GM23338 (cell line): ENCODE results near the gene PAIP1. TPM values are rescaled to one million over a fixed set of nuclear protein-coding genes. Genes with fewer than 3 reads are reported as not detected.

ENCODE experiments used
- ATAC-seq: fragments of 200-7000 bp; cut with Tn5 transposase; 3 replicates; pipeline ENCODE4 v1.9.1; 2020
- DNase-seq: peaks from one replicate; pipeline ENCODE4 v3.0.0-alpha.2; 2015; ENCODE audit warnings: low spot score
- H2AFZ ChIP-seq: fragments of 200-600 bp; sonication (generic); 2 replicates; pipeline ENCODE4 v1.8.0; 2016; ENCODE audit warnings: antibody characterized with exemption, mild to moderate bottlenecking, moderate library complexity
- H3F3A ChIP-seq: fragments of 200-600 bp; sonication (generic); replicated peaks from 2 replicates; pipeline ENCODE4 v1.8.0; 2017; ENCODE audit warnings: antibody characterized with exemption, mixed run types, low read depth
- H3K27ac ChIP-seq: fragments of 200-600 bp; sonication (generic); 2 replicates; pipeline ENCODE4 v1.6.1; 2016; ENCODE audit warnings: low read depth
- H3K27me3 ChIP-seq: fragments of 200-600 bp; sonication (generic); 2 replicates; pipeline ENCODE4 v1.8.0; 2016; ENCODE audit warnings: mild to moderate bottlenecking, mixed run types, moderate library complexity; ENCODE audit not compliant: insufficient read depth
- H3K36me3 ChIP-seq: fragments of 200-600 bp; sonication (generic); 2 replicates; pipeline ENCODE4 v1.8.0; 2016; ENCODE audit warnings: mild to moderate bottlenecking; ENCODE audit not compliant: insufficient read depth
- H3K4me1 ChIP-seq: fragments of 200-600 bp; sonication (generic); 2 replicates; pipeline ENCODE4 v1.8.0; 2016; ENCODE audit warnings: mild to moderate bottlenecking, moderate library complexity; ENCODE audit not compliant: insufficient read depth
- H3K4me2 ChIP-seq: fragments of 200-600 bp; sonication (generic); 2 replicates; pipeline ENCODE4 v1.7.1; 2017; ENCODE audit warnings: mixed run types
- H3K4me3 ChIP-seq: fragments of 200-600 bp; sonication (generic); 2 replicates; pipeline ENCODE4 v1.6.1; 2016; ENCODE audit warnings: mixed run types
- H3K79me2 ChIP-seq: fragments of 200-600 bp; sonication (generic); replicated peaks from 2 replicates; pipeline ENCODE4 v1.8.0; 2017; ENCODE audit warnings: mild to moderate bottlenecking; ENCODE audit not compliant: insufficient read depth
- H3K9me2 ChIP-seq: fragments of 200-600 bp; sonication (generic); 2 replicates; pipeline ENCODE4 v1.8.0; 2017; ENCODE audit not compliant: insufficient read depth
- H4K20me1 ChIP-seq: fragments of 200-600 bp; sonication (generic); replicated peaks from 2 replicates; pipeline ENCODE4 v1.8.0; 2017; ENCODE audit warnings: mild to moderate bottlenecking; ENCODE audit not compliant: insufficient read depth
- H3K27ac Mint-ChIP-seq: 2 replicates; pipeline ENCODE4 v1.8.0; 2020; ENCODE audit warnings: inconsistent platforms, mild to moderate bottlenecking, moderate library complexity, mixed read lengths
- H3K27me3 Mint-ChIP-seq: 3 replicates; pipeline ENCODE4 v1.8.0; 2022; ENCODE audit warnings: low read depth, mild to moderate bottlenecking, moderate library complexity, mixed read lengths, inconsistent platforms; ENCODE audit not compliant: insufficient read depth, poor library complexity
- H3K36me3 Mint-ChIP-seq: 3 replicates; pipeline ENCODE4 v1.8.0; 2021; ENCODE audit warnings: low read depth, mild to moderate bottlenecking, inconsistent platforms, moderate library complexity, mixed read lengths
- H3K4me1 Mint-ChIP-seq: 3 replicates; pipeline ENCODE4 v1.8.0; 2020; ENCODE audit warnings: mild to moderate bottlenecking, inconsistent platforms, mixed read lengths
- H3K4me3 Mint-ChIP-seq: 3 replicates; pipeline ENCODE4 v1.8.0; 2021; ENCODE audit warnings: moderate library complexity, mild to moderate bottlenecking, inconsistent platforms, mixed read lengths
- H3K9me3 Mint-ChIP-seq: 3 replicates; pipeline ENCODE4 v1.8.0; 2020; ENCODE audit warnings: moderate library complexity, mild to moderate bottlenecking, inconsistent platforms, mixed read lengths
- CREB1 ChIP-seq: fragments of 250-450 bp; sonication (Bioruptor Pico); IDR thresholded peaks from 2 replicates; pipeline ENCODE4 v1.5.0; 2020; ENCODE audit warnings: low read depth, mild to moderate bottlenecking, moderate library complexity
- CTCF ChIP-seq, 2 experiments: fragments of 200-600 bp in 1 of 2; sonication (generic) in 1 of 2; conservative IDR thresholded peaks; 2 replicates each; pipeline versions ENCODE4 v1.5.1 to v1.6.1; 2016 to 2017; ENCODE audit warnings: antibody characterized with exemption in 2 of 2, low read depth in 2 of 2, mild to moderate bottlenecking in 2 of 2, moderate library complexity in 1 of 2
- EZH2phosphoT487 ChIP-seq: fragments of 200-600 bp; sonication (generic); IDR thresholded peaks from one replicate; pipeline ENCODE4 v1.8.1; 2018; ENCODE audit warnings: antibody characterized with exemption; ENCODE audit not compliant: unreplicated experiment
- JUNB ChIP-seq: IDR thresholded peaks from one replicate; pipeline ENCODE4 v1.6.1; 2016; ENCODE audit warnings: antibody characterized with exemption; ENCODE audit not compliant: unreplicated experiment
- NANOG ChIP-seq: IDR thresholded peaks from 2 replicates; pipeline ENCODE4 v1.6.1; 2016; ENCODE audit warnings: antibody characterized with exemption, borderline replicate concordance
- POLR2AphosphoS5 ChIP-seq: IDR thresholded peaks from 2 replicates; pipeline ENCODE4 v1.6.1; 2016; ENCODE audit warnings: antibody characterized with exemption, low read depth
- STAT1 ChIP-seq: IDR thresholded peaks from one replicate; pipeline ENCODE4 v1.6.1; 2016; ENCODE audit warnings: antibody characterized with exemption; ENCODE audit not compliant: unreplicated experiment
- ZNF114 ChIP-seq: fragments of 250-450 bp; sonication (Bioruptor Pico); IDR thresholded peaks from 2 replicates; pipeline ENCODE4 v1.5.0; 2020; ENCODE audit warnings: mild to moderate bottlenecking, moderate library complexity
- ZNF331 ChIP-seq: fragments of 250-450 bp; sonication (Bioruptor Pico); IDR thresholded peaks from 2 replicates; pipeline ENCODE4 v1.5.0; 2020; ENCODE audit warnings: low read depth, mild to moderate bottlenecking, moderate library complexity
- ZNF462 ChIP-seq: fragments of 250-450 bp; sonication (Bioruptor Pico); IDR thresholded peaks from 2 replicates; pipeline ENCODE4 v1.5.0; 2020; ENCODE audit warnings: mild to moderate bottlenecking, moderate library complexity
- polyA plus RNA-seq: library from polyadenylated mRNA; unstranded; fragments of >200 nt; fragmentation: Nextera tagmentation; extraction: Ambion mirVana; gene quantifications from 2 replicates; pipeline ENCODE4 v1.2.1, GENCODE V29; 2016
- total RNA-seq: library from RNA; depleted of rRNA; stranded (reverse); fragments of >200 nt; shearing (Covaris generic); gene quantifications from 2 replicates; pipeline ENCODE4 v1.2.3, GENCODE V29; 2014

Gene PAIP1
- total and polyA plus RNA-seq, 2 experiments from 2014 or later = 108 to 140 TPM

GRCh38 chr5:43606351-43606750 is 49.5 kb upstream of the PAIP1 start (continued):
- TF ChIP-seq EZH2phosphoT487 (no peak), ZNF114 (CRISPR knock-in tag) (no peak), POLR2AphosphoS5 (no peak), JUNB (no peak)

GRCh38 chr5:43604699-43605098 is 47.8 kb upstream of the PAIP1 start:
- H3K4me2 ChIP-seq = no peak overlapping the region
- no peaks in the 10 kb centered on the region for H3F3A ChIP-seq
- peaks cover 14% of the 10 kb centered on the region for H3K27me3 Mint-ChIP-seq
- no peak overlapping the region for H3K27ac ChIP-seq
- H3K36me3 Mint-ChIP-seq = no peaks in the 10 kb centered on the region
- no peak overlapping the region for H3K27ac Mint-ChIP-seq
- H3K4me3 Mint-ChIP-seq = no peak overlapping the region
- no peak for ATAC-seq
- peaks cover 37% of the 10 kb centered on the region for H3K4me1 Mint-ChIP-seq
- H3K9me2 ChIP-seq = no peaks in the 10 kb centered on the region
- no peaks in the 10 kb centered on the region; the same call in 2 of the 3 replicates for H3K9me3 Mint-ChIP-seq
- no peaks in the 10 kb centered on the region for H3K36me3 ChIP-seq
- H4K20me1 ChIP-seq = peaks cover 5% of the 10 kb centered on the region; the same call in 1 of the 2 replicates
- no peak overlapping the region for H2AFZ ChIP-seq
- no peak for DNase-seq
- H3K4me3 ChIP-seq = no peak overlapping the region
- H3K4me1 ChIP-seq = peaks cover 19% of the 10 kb centered on the region
- no peak for TF ChIP-seq STAT1
- TF ChIP-seq ZNF114 (CRISPR knock-in tag) = no peak
- TF ChIP-seq CREB1 (CRISPR knock-in tag) = no peak
- no peaks in the 10 kb centered on the region; the same call in 1 of the 2 replicates for H3K79me2 ChIP-seq
- H3K27me3 ChIP-seq = peaks cover 13% of the 10 kb centered on the region

GRCh38 chr5:43603344-43604217 is 46.7 kb upstream of the PAIP1 start:
- ATAC-seq (peak; percentile 23), DNase-seq (peak; percentile 58)
- H3K27ac Mint-ChIP-seq = no peak overlapping the region
- H3F3A ChIP-seq = no peaks in the 10 kb centered on the region
- H3K4me3 Mint-ChIP-seq = peak overlapping the region; percentile 74
- H3K9me2 ChIP-seq = no peaks in the 10 kb centered on the region
- H3K27ac ChIP-seq = no peak overlapping the region
- H3K79me2 ChIP-seq = no peaks in the 10 kb centered on the region; the same call in 1 of the 2 replicates
- H3K4me3 ChIP-seq = peak overlapping the region; percentile 70
- H2AFZ ChIP-seq = peak overlapping the region; percentile 91
- H3K27me3 Mint-ChIP-seq = peaks cover 14% of the 10 kb centered on the region
- H3K36me3 ChIP-seq = no peaks in the 10 kb centered on the region
- peak overlapping the region; percentile 90 for H3K4me2 ChIP-seq
- H3K4me1 Mint-ChIP-seq = peaks cover 42% of the 10 kb centered on the region
- peaks cover 13% of the 10 kb centered on the region for H3K27me3 ChIP-seq
- no peaks in the 10 kb centered on the region for H3K36me3 Mint-ChIP-seq
- H3K9me3 Mint-ChIP-seq = no peaks in the 10 kb centered on the region; the same call in 2 of the 3 replicates
- no peaks in the 10 kb centered on the region; the same call in 1 of the 2 replicates for H4K20me1 ChIP-seq
- H3K4me1 ChIP-seq = peaks cover 23% of the 10 kb centered on the region
- TF ChIP-seq ZNF114 (CRISPR knock-in tag) (no peak), ZNF331 (CRISPR knock-in tag) (no peak), CTCF (conservative IDR thresholded peaks at IDR 0.05; ENCODE audit: low read depth in 2 of 2) (no peak), POLR2AphosphoS5 (no peak), CREB1 (CRISPR knock-in tag) (no peak), ZNF462 (CRISPR knock-in tag) (no peak), NANOG (no peak), JUNB (no peak)
